ENCODE results near the gene PROK2. TPM values are rescaled to one million over a fixed set of nuclear protein-coding genes. Genes with fewer than 3 reads are reported as not detected.

The PROK2 gene
- total and polyA plus RNA-seq, 4 donors, result 0.24 to 0.84 (median 0.41) TPM

- DNase-seq (ENCODE audit: low spot score), result no peak
- Histone ChIP-seq H3K9ac (ENCODE audit: low read depth in 1 of 2, low read length in 2 of 2) (no peak overlapping the region), H3K4me1 (ENCODE audit: control insufficient read depth in 4 of 4, insufficient read depth in 4 of 4, low read length in 3 of 4) (no peaks in the 10 kb centered on the region), H3K36me3 (ENCODE audit: control insufficient read depth in 4 of 4, insufficient read depth in 3 of 4, low read depth in 1 of 4, low read length in 3 of 4) (no peaks in the 10 kb centered on the region), H3K9me3 (ENCODE audit: control insufficient read depth in 4 of 4, low read length in 3 of 4) (no peaks in the 10 kb centered on the region), H3K27ac (ENCODE audit: low read depth in 1 of 2, low read length in 2 of 2) (no peak overlapping the region), H3K4me3 (ENCODE audit: low read depth in 1 of 3, low read length in 3 of 3) (no peak overlapping the region), H3K27me3 (ENCODE audit: control insufficient read depth in 4 of 4, insufficient read depth in 4 of 4, low read length in 3 of 4) (peaks cover 0 to 4% (median 0%) of the 10 kb centered on the region in 4 donors)
- TF ChIP-seq FOXA1 (IDR thresholded peaks at IDR 0.05), result no peak
- no peak for TF ChIP-seq SP1 (IDR thresholded peaks at IDR 0.05)
- no peak for TF ChIP-seq FOXA2 (IDR thresholded peaks at IDR 0.05)
- no peak for TF ChIP-seq REST (IDR thresholded peaks at IDR 0.05)
- TF ChIP-seq JUND (IDR thresholded peaks at IDR 0.05), result no peak
- TF ChIP-seq GABPA (IDR thresholded peaks at IDR 0.05 in 1 of 2, conservative IDR thresholded peaks at IDR 0.05 in 1 of 2), result no peak
- TF ChIP-seq HNF4G (IDR thresholded peaks at IDR 0.05), result no peak
- TF ChIP-seq RAD21 (IDR thresholded peaks at IDR 0.05), result no peak
- TF ChIP-seq CTCF (IDR thresholded peaks at IDR 0.05; ENCODE audit: low read depth, low read length, missing input control), result no peak
- no peak for TF ChIP-seq NR2F2 (IDR thresholded peaks at IDR 0.05)
- no peak for TF ChIP-seq HNF4A (conservative IDR thresholded peaks at IDR 0.05)
- no peak for TF ChIP-seq TAF1 (conservative IDR thresholded peaks at IDR 0.05)
- TF ChIP-seq ZBTB33 (IDR thresholded peaks at IDR 0.05), result no peak
- TF ChIP-seq MAX (IDR thresholded peaks at IDR 0.05), result no peak
- 77% methylated on average over 2 of the region's 2 CpGs for WGBS
Measured at GRCh38 chr3:71733319-71733718, 51.6 kb downstream of the PROK2 start.

GRCh38 chr3:71732637-71733036 is 52.3 kb downstream of the PROK2 start:
- Histone ChIP-seq H3K4me3 (ENCODE audit: low read depth in 1 of 3, low read length in 3 of 3) (no peak overlapping the region), H3K27ac (ENCODE audit: low read depth in 1 of 2, low read length in 2 of 2) (no peak overlapping the region), H3K4me1 (ENCODE audit: control insufficient read depth in 4 of 4, insufficient read depth in 4 of 4, low read length in 3 of 4) (no peaks in the 10 kb centered on the region), H3K9ac (ENCODE audit: low read depth in 1 of 2, low read length in 2 of 2) (no peak overlapping the region), H3K27me3 (ENCODE audit: control insufficient read depth in 4 of 4, insufficient read depth in 4 of 4, low read length in 3 of 4) (peaks cover 0 to 4% (median 0%) of the 10 kb centered on the region in 4 donors), H3K36me3 (ENCODE audit: control insufficient read depth in 4 of 4, insufficient read depth in 3 of 4, low read depth in 1 of 4, low read length in 3 of 4) (no peaks in the 10 kb centered on the region), H3K9me3 (ENCODE audit: control insufficient read depth in 4 of 4, low read length in 3 of 4) (no peaks in the 10 kb centered on the region)
- 77% methylated on average over 4 of the region's 4 CpGs for WGBS
- DNase-seq (ENCODE audit: low spot score), result no peak
- no peak for TF ChIP-seq EGR1 (IDR thresholded peaks at IDR 0.05; ENCODE audit: low read depth in 2 of 2)
